SIG-M5 (cell line): Measurements from ENCODE around the gene ENTPD2.
"Not testable (repeated sequence)": the region's sequence is repeated elsewhere in the genome, so short reads cannot be mapped to it uniquely, and the experiment has no call there.

Source experiments
- DNase-seq: peaks from one replicate; lab custom pipeline; 2025; lab: John Stamatoyannopoulos, UW

Gene ENTPD2

DNA sequence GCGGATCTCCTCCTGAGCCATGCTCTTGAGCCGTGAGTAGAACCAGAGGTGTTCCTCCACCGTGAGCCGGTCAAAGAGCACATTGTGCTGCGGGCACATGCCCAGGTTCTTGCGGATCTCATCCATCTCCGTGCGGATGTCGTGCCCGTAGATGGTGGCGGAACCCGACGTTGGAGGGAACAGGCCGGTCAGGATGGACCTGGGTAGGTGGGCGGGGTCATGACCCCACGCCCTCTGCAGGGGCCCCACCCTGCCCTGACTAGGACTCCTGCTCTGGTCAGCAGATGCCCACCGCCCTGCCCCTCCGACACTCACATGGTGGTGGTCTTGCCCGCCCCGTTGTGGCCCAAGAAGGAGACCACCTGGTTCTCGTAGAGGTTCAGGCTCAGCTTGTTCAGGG is 37.9 kb downstream of the ENTPD2 start:
- DNase-seq = no peak

DNA sequence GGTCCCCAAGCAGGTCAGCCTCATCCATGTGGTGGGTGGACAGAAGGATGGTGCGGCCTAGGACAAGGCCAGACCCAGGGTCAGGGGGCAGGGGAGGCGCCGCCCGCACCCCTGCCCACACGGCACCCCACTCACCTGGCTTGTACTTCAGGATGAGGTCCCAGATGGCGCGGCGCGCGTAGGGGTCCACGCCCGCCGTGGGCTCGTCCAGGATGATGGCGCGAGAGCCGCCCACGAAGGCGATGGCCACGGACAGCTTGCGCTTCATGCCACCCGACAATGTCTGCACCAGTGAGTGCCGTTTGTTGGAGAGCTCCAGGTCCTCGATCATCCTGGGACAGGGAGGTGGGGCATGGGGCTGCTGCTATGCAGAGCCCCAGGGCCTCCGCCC is 38.3 kb downstream of the ENTPD2 start:
- no peak for DNase-seq

DNA sequence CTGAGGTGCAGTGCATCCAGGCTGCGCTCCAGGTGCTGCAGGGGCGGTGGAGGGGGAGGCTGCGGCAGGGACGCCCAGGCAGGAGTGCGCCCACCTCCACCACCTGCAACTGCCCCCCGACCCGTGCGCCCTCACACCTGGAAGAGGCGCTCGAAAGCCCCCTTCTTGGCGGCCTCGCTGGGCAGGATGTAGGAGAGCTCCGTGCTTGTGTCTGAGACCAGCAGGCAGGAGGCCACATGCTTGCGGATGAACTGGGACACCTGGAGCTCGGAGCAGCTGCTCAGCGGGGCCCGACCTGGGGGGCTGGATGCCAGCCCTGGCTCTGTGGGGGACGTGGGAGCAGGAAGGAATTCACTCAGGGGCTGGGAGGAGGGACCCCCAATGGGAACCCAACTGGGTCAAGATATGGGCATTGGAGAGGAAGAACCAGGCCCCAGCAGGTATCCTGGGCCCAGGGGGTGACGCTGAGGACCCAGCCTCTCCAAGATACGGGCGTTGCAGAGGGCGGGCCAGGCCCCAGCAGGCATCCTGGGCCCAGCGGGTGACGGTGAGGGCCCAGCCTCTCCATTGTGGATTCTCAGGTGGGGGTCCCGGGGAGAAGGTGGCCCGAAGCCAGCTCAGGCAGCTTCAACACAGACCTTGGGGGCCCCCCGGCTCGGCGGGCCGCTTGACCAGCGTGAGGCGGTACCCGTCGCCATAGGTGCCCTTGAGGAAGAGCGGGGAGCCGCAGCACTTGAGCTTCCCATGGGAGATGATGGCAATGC is 38.9 kb downstream of the ENTPD2 start:
- DNase-seq = no peak

DNA sequence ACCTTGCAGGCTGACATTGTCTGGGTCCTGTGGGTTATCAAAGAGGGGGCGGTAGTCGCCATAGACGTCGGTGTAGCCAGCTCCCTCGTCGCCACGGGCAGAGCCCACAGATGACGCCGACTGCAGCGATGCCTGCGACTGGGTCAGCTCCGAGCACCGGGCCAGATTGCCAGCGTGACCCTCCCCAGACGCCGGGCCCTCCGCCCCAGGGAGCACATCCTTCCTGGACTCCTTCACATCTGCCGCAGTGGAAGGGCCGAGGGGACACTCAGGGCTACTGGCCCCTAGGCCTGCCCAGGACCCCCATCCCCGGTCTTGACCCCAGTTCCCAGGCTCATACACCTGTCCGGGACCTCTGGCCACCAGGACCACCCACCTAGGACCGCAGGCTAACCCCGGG is 39.7 kb downstream of the ENTPD2 start:
- no peak for DNase-seq

DNA sequence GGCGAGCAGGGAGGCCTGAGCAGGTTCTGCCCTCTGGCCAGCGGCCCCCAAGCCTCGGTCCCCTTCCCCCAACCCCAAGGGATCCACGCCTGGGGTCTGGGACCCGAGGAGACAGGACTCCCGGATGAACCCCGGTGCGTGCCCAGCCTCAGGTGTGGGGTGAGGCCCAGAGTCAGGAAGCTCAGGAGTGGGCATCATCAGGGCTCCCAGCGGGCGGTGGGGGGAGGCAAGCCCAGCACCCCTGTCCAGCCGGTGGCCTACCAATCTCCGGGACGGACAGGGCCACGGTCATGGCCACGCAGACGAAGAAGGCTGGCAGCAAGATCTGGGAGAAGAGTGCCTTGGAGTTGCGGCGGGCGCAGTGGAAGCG is 40.3 kb downstream of the ENTPD2 start:
- no peak for DNase-seq

DNA sequence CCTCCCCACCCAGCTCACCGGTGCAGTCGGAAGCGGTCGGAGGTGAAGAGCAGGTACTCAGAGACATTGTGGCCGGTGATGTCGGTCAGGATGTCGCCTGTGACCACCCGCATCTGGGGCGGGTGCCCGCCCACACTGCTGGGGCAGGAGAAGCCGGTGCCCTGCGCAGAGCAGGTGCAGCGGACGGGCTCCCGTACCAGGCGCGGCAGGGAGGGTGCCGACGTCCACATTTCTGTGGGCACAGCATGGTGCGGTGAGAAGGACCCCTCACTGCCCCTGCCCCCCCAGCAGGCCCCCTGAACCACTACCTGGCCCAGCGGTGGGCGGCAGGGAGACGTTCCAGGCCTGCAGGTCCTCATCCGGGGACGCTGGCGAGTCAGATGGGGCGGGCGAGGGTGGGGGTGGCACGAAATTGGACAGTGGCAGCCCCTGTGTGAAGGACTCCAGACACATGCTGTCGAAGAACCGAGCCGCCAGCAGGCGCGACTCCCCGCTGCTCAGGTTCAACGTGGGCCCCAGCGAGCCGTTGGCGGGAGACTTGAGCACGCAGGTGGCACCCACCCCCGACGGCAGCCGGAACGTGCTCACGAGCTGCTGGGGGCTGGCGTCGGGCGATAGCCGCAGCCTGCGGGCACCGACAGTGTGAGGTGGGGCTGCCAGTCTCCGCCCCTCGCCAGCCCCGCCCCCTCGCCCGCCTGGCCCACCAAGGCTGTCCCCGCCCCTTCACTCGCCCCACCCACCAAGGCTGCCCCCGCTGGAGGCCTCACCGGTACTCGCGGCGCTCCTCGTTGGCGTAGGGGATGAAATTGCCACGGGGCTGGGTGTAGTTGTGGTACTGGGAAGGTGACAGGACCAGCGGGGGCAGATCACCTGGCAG is 40.9 kb downstream of the ENTPD2 start:
- DNase-seq = no peak

DNA sequence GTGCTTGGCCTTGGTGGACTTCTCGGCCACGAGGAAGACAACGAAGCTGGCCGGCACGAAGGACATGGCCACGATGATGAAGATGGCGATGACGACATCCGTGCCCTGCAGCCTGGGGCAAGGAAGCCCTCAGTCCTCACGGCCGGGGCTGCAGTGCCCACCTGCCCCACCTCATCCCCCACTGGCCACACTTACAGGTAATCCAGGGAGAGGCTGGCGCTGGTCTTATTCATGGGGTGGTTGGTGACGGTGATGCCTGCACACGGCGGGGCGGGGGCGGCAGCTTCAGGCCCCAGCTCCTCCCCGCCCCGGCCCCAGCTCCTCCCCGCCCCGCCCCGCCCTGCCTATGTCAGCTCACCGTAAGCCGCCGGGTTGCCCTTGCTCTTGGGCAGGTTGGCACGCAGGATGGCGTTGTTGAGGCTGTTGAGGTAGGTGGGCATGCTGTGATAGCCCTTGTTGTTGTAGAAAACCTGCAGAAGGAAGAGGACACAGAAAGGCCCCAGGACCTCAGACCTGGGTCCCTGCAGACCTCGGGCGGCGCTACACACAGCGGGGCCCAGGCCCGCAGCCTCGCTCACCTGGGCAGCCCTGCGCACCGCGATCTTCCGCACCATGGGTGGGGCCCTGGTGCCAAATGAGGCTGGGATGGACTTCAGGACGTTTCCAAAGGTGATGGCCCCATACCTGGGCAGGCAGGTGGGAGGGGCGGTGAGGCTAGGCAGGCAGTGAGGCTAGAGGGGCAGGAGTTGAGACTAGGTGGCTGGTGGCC is 41.8 kb downstream of the ENTPD2 start:
- no peak for DNase-seq

DNA sequence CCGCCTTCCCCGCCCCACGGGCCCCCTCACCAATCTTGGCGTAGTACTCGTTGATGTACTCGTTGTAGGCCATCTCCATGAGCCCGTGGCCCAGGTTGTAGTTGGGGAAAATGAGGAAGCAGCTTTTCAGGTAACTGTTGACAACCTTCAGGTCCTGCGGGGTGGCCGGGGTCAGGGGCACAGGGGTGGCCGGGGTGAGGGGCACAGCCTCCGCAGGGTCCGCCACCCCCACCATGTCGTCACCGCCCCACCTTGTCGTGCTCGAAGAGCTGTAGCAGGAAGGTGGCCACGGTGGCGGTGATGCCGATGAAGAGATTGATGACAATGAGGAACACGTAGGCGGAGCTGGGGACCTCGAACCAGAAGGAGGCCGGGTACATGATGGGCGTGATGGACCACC is 42.7 kb downstream of the ENTPD2 start:
- no peak for DNase-seq

DNA sequence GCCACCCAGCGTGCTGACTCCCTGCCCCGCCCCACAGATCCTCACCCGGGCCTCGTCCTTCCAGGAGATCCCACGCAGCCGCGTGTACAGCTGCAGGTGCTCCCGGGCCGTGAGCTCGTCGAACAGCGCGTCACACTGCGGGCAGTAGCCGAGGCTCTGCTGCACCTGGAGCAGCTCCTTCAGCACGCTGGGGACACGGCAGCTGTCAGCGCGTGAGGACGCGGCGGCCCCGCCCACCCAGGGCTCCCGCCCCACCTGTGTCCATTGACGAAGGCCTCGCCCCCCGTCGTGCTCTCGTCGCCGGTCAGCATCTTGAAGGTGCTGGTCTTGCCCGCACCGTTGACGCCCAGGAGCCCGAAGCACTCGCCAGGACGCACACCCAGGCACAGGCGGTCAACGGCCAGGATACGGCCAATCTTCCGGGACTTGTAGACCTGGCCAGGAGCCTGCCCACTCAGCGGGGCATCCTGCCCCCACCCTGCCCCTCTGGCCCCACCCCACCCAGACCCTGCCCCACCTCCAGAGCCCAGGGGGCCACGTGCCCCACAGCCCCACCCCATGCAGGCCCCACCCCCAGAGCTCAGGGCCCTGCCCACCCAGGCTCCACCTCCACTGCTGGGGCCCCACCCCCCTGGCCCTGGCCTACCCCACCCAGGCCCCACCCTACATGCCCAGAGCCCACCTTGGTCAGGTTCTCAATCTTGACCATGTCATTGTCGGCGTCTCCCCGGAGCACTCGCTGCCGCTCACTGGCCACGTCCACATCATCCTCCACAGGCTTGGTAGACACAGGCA is 43.7 kb downstream of the ENTPD2 start:
- no peak for DNase-seq

DNA sequence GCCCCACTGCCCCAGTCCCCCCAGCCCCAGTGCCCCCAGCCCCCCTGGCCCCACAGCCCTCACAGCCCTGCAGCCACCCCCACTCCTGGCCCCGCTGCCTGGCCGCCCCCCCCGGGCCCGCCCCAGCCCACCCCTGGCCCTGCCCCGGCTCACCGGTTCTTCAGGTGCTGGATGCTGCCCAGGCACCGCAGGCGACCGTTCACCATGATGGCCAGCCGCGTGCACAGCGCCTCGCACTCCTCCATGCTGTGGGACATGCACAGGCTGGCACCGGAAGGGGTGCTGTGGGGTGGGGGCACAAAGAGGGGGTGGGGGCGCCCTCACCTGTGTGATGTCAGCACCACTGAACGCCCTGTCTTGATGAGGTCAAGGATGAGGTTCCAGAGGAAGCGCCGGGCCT is 44.6 kb downstream of the ENTPD2 start:
- no peak for DNase-seq

DNA sequence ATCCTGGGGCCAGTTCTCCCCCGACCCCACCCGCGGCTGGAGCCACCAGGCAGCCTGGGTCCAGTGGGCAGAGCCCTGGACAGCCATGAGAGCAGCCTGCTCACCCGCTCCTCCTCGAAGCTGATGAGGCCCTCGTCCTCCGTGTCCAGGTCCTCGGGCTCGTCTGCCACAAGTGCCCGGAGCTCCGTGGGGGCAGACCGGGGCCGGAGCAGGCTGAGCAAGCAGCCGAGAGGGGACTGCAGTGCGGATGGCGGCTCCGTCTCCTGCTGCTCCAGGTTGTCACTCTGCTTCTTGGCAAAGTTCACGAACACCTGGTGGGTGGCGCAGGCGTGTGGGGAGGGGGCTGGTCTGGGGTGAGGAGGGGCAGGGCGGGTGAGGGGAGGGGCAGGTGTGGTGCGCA is 45.5 kb downstream of the ENTPD2 start:
- DNase-seq = no peak

DNA sequence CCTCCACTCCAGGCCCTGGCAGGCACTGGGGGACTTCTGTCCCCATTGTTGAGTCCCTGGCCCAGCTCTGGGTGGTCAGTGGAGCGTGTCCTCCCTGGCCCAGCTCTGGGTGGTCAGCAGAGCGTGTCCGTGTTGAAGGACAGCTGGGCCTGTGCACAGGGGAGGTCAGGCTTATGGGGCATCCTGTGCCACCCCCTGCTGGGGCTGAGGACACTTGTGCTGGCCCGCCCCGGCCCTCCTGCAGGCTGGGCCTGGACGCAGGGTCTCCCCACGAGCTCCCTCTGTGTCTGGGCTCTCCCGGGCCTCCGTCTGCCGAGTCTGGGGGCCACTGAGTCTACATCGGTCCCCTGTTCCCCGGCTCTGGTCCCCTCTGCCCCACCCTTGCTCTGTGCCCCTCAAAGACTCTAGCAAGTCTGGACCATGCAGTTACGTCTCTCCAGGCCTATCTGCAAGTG is 46.0 kb downstream of the ENTPD2 start:
- no peak for DNase-seq

DNA sequence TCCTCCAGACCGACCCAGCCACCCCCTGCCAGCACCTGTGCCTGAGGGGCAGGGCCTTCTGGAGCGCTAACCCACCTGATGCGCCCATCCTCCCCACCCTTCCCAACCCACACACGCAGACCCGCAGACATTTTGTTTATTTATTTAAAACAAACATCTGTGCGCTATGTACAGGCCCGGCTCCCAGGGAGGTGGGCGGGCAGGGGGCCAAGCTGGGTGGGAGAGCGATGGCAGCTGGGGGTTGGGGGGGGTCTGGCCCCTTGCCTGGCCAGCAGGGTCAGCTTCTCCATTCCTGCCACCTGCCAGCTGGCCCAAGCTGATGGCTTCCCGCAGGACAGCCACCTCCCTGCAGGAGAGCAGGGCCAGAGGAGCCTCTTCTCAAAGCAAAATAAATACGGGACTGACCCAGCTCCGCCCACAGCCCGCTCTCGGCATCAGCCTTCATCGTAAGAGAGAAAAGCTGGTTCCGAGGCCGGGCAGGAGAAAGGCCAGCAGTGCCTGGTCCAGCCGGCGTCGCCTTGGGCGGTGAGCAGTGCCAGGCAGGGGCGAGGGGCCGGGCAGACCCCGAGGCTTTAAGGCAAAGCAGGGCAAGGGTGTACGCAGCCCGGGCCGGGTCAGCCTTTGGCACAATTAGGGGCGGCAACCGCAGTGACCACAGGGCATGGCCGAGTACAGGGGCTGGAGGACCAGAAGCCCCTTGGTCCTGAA is 46.6 kb downstream of the ENTPD2 start:
- no peak for DNase-seq

DNA sequence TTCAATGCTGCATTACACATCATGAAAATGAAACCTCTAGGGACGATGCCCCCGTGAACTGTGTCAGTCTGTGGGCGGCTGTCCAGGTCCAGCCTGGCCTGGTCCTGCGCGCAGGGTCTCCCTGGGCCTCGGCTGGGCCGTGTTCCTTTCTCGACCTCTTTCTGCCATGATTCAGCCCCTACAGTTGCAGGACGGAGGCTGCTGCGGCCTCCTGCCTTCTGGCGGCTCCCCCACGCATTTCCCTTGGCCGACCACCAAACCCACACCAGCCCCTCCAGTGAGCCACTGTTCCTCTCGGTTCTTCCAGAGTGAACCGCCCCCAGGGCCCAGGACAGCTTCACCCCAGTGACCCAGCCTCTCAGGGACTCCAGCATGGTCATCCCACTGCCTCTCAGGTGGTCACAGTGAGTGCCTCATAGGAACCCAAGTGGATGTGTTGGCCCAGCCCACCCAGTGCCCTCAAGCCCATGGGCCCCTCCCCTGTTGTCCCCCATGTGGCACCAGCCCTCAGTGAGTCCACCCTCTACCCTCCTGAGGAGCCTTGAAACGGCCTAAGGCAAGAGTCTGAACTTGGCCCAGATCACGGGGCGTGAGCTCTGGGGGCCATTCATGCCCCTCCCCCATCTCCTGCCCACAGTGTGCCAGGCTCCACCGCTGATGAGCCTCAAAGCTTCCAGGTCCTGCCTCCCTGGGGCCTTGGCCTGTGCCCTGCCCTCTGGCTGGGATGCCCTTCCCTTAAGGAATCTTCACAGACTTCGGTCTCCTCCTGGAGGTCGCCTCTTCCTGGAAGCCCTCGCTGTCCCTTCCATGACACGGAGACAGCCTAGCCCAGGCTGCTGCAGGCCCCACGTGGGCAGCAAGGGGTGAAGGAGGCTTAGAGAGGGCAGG is 47.5 kb downstream of the ENTPD2 start:
- no peak for DNase-seq

DNA sequence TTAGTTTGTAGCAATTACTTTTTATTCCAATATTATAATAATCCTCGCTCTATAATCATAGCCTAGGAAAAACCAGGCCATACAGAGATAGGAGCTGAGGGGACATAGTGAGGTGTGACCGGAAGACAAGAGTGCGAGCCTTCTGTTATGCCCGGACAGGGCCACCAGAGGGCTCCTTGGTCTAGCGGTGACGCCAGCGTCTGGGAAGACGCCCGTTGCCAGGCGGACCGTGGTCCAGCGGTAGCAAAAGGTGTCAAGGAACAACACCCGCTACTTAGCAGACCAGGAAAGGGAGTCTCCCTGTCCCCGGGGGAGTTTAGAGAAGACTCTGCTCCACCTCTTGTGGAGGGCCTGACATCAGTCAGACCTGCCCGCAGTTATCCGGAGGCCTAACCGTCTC is 49.6 kb downstream of the ENTPD2 start:
- not testable (repeated sequence) for DNase-seq

DNA sequence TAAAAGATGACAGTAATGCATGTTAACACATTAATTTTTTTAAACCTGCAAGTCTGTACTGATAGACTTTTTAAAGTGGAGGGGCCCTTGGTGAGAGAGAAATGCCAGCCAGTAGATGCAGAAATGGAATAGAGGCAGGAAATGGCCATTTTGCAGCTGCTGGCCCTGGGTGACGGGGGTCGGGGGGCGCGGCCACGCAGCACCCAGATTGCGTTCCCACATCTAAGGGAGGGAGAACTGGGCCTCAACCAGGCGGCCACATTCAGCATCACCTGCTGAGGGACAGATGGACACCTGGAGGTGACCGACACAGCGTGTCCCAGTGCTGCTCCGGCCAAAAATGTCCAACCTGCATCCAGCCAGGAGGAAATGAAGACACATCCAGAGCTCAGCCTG is 51.2 kb downstream of the ENTPD2 start:
- DNase-seq = no peak

DNA sequence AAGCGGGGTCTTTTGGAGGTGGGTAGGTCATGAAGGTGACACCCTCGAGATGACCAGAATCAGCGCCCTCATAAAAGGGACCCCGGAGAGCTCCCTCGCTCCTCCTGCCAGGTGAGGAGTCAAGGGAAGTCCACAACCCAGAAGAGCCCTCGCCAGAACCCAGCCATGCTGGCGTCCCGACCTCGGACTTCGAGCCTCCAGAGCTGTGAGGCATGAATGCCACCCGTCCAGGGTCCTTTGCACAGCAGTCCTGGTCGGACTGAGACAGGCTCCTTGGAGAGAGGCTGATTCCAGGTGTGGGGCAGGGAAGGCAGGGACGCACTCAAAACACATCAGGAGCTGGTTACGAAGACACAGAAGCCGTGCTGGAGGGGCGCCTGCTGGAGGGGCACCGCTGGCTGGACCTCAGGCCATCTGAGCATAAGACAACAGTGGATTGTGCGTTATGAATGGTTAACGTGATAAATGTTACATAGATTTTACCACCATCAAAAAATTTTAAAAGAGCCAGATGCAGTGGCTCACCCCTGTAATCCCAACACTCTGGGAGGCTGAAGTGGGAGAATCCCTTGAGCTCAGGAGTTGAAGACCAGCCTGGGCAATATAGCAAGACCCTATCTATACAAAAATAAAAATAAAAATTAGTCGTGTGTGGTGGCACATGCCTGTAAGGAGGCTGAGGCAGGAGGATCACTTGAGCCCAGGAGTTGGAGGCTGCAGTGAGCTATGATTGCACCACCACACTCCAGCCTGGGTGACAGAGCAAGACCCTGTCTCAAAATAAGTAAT is 51.8 kb downstream of the ENTPD2 start:
- DNase-seq = no peak

DNA sequence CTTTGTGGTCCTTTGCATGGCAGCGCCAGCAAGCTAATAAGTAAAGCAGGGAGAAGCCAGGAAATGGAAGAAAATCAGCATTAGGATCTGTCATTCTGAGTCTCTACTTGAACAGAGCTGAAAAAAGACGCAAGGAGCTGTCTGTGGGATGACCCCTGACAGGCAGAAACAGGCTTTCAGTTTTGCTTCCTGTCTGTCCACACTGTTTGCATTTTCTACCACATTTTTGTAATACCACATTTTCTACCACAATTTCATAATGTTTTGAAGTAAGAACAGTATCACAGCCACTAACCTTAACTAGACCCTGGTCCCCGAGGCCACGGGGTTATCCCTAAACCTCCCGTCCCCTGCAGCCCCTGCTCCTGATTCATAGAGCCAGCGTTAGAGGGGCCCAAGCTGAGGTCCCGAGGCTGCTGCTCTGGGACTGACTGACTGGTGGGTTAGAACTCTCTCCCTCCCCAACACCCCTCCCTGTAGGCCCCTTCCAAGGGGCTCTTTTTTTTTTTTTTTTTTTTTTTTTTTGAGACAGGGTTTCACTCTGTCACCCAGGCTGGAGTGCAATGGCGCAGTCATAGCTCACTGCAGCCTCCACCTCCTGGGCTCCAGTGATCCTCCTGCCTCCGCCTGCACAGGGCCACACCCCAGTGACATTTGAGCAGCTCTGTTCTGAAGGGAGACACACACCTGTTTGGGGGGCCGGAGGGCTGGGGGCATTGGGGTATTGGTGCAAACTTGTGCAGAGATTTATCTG is 53.5 kb downstream of the ENTPD2 start:
- DNase-seq = peak; percentile 71
